Activated CD4-positive, alpha-beta memory T cell treated with anti-CD3 and anti-CD28 coated beads for 36 hours (primary cell): Measurements from ENCODE around the gene SLC16A12. TPM values are rescaled to one million over a fixed set of nuclear protein-coding genes. Genes with fewer than 3 reads are reported as not detected.

Experiments used
- CTCF ChIA-PET: fragments of 350-600 bp; sonication (Branson Sonifier 250); formaldehyde crosslinking; loops from one replicate; lab custom pipeline; 2021; ENCODE audit warnings: antibody characterized with exemption, inconsistent platforms; lab: Charles Lee
- POLR2A ChIA-PET: fragments of 350-600 bp; sonication (Branson Sonifier 250); formaldehyde crosslinking; loops from one replicate; lab custom pipeline; 2021; ENCODE audit warnings: antibody characterized with exemption; lab: Charles Lee
- DNase-seq: peaks from one replicate; pipeline ENCODE4 v3.0.0-alpha.2; 2020
- H3K27ac Mint-ChIP-seq: one replicate; pipeline ENCODE4 v1.8.0; 2021; ENCODE audit warnings: mixed read lengths
- H3K27me3 Mint-ChIP-seq: one replicate; pipeline ENCODE4 v1.8.0; 2021; ENCODE audit warnings: mixed read lengths
- H3K36me3 Mint-ChIP-seq: one replicate; pipeline ENCODE4 v1.8.0; 2021; ENCODE audit warnings: mixed read lengths
- H3K4me1 Mint-ChIP-seq: one replicate; pipeline ENCODE4 v1.8.0; 2021; ENCODE audit warnings: low read depth, mixed read lengths
- H3K4me3 Mint-ChIP-seq: one replicate; pipeline ENCODE4 v1.8.0; 2021; ENCODE audit warnings: mild to moderate bottlenecking, mixed read lengths
- H3K9me3 Mint-ChIP-seq: one replicate; pipeline ENCODE4 v1.8.0; 2021; ENCODE audit warnings: mixed read lengths
- intact Hi-C: fragments of 100-400 bp; cut with micrococcal nuclease; formaldehyde crosslinking; loops from one replicate; pipeline ENCODE4 v1.15.1; 2023
- total RNA-seq, 2 experiments: library from RNA; stranded (reverse); gene quantifications; one replicate each; pipeline ENCODE4 v1.2.3, GENCODE V29; 2021

The SLC16A12 gene
- total RNA-seq, 2 experiments from 2014 or later: not detected

GRCh38 chr10:89475591-89475998 is 59.8 kb downstream of the SLC16A12 start:
- intact Hi-C loops: no loop called here
- H3K4me1 Mint-ChIP-seq: no peaks in the 10 kb centered on the region
- no peak overlapping the region for H3K4me3 Mint-ChIP-seq
- H3K27me3 Mint-ChIP-seq: no peaks in the 10 kb centered on the region
- POLR2A ChIA-PET: no interaction called here
- no peaks in the 10 kb centered on the region for H3K9me3 Mint-ChIP-seq
- CTCF ChIA-PET: no interaction called here
- H3K36me3 Mint-ChIP-seq: no peaks in the 10 kb centered on the region
- no peak overlapping the region for H3K27ac Mint-ChIP-seq
- no peak for DNase-seq

- ChIA-PET POLR2A (no interaction called here), CTCF (no interaction called here)
- intact Hi-C loops: no loop called here
- Mint-ChIP-seq H3K27me3 (no peaks in the 10 kb centered on the region), H3K27ac (no peak overlapping the region), H3K4me1 (no peaks in the 10 kb centered on the region), H3K4me3 (no peak overlapping the region), H3K36me3 (no peaks in the 10 kb centered on the region), H3K9me3 (no peaks in the 10 kb centered on the region)
- no peak for DNase-seq
Observed at GRCh38 chr10:89475125-89475524, 60.3 kb downstream of the SLC16A12 start.

GRCh38 chr10:89474452-89474851 is 60.9 kb downstream of the SLC16A12 start:
- Mint-ChIP-seq H3K4me1 (no peaks in the 10 kb centered on the region), H3K27ac (no peak overlapping the region), H3K36me3 (no peaks in the 10 kb centered on the region), H3K4me3 (no peak overlapping the region), H3K27me3 (no peaks in the 10 kb centered on the region), H3K9me3 (no peaks in the 10 kb centered on the region)
- DNase-seq: no peak
- intact Hi-C loops: no loop called here
- ChIA-PET POLR2A (no interaction called here), CTCF (no interaction called here)

GRCh38 chr10:89471110-89471809 is 64.1 kb downstream of the SLC16A12 start:
- Mint-ChIP-seq H3K27me3 (peaks cover 1% of the 10 kb centered on the region), H3K4me1 (no peaks in the 10 kb centered on the region), H3K9me3 (no peaks in the 10 kb centered on the region), H3K36me3 (no peaks in the 10 kb centered on the region), H3K27ac (no peak overlapping the region), H3K4me3 (no peak overlapping the region)
- ChIA-PET CTCF (no interaction called here), POLR2A (no interaction called here)
- DNase-seq: no peak
- intact Hi-C loops: no loop called here

GRCh38 chr10:89470628-89471027 is 64.8 kb downstream of the SLC16A12 start:
- no peaks in the 10 kb centered on the region for H3K36me3 Mint-ChIP-seq
- H3K4me1 Mint-ChIP-seq: no peaks in the 10 kb centered on the region
- no peak overlapping the region for H3K4me3 Mint-ChIP-seq
- no peak overlapping the region for H3K27ac Mint-ChIP-seq
- ChIA-PET POLR2A (no interaction called here), CTCF (no interaction called here)
- intact Hi-C loops: no loop called here
- H3K27me3 Mint-ChIP-seq: peaks cover 2% of the 10 kb centered on the region
- H3K9me3 Mint-ChIP-seq: no peaks in the 10 kb centered on the region
- no peak for DNase-seq

GRCh38 chr10:89469517-89469916 is 65.9 kb downstream of the SLC16A12 start:
- intact Hi-C loops: no loop called here
- CTCF ChIA-PET: no interaction called here

GRCh38 chr10:89468191-89468965 is 67.0 kb downstream of the SLC16A12 start:
- Mint-ChIP-seq H3K4me1 (no peaks in the 10 kb centered on the region), H3K9me3 (no peaks in the 10 kb centered on the region), H3K27ac (no peak overlapping the region), H3K4me3 (no peak overlapping the region), H3K27me3 (peaks cover 2% of the 10 kb centered on the region), H3K36me3 (no peaks in the 10 kb centered on the region)
- POLR2A ChIA-PET: no interaction called here
- intact Hi-C loops: no loop called here
- CTCF ChIA-PET: no interaction called here
- no peak for DNase-seq

More at GRCh38 chr10:89469517-89469916, 65.9 kb downstream of the SLC16A12 start:
- no peak for DNase-seq
- Mint-ChIP-seq H3K27ac (no peak overlapping the region), H3K36me3 (no peaks in the 10 kb centered on the region), H3K9me3 (no peaks in the 10 kb centered on the region), H3K4me3 (no peak overlapping the region), H3K4me1 (no peaks in the 10 kb centered on the region), H3K27me3 (peaks cover 2% of the 10 kb centered on the region)
- POLR2A ChIA-PET: no interaction called here

GRCh38 chr10:89466599-89467035 is 68.8 kb downstream of the SLC16A12 start:
- CTCF ChIA-PET: no interaction called here
- H3K36me3 Mint-ChIP-seq: no peaks in the 10 kb centered on the region
- no peak overlapping the region for H3K4me3 Mint-ChIP-seq
- no peaks in the 10 kb centered on the region for H3K4me1 Mint-ChIP-seq
- intact Hi-C loops: no loop called here
- POLR2A ChIA-PET: no interaction called here
- H3K9me3 Mint-ChIP-seq: no peaks in the 10 kb centered on the region
- DNase-seq: no peak
- no peak overlapping the region for H3K27ac Mint-ChIP-seq
- H3K27me3 Mint-ChIP-seq: peaks cover 2% of the 10 kb centered on the region

GRCh38 chr10:89465196-89465595 is 70.2 kb downstream of the SLC16A12 start:
- Mint-ChIP-seq H3K27ac (no peak overlapping the region), H3K27me3 (peaks cover 2% of the 10 kb centered on the region), H3K9me3 (no peaks in the 10 kb centered on the region), H3K4me1 (no peaks in the 10 kb centered on the region), H3K36me3 (no peaks in the 10 kb centered on the region), H3K4me3 (no peak overlapping the region)
- intact Hi-C loops: no loop called here
- POLR2A ChIA-PET: no interaction called here
- no peak for DNase-seq
- CTCF ChIA-PET: no interaction called here

- Mint-ChIP-seq H3K4me1 (no peaks in the 10 kb centered on the region), H3K36me3 (no peaks in the 10 kb centered on the region), H3K9me3 (no peaks in the 10 kb centered on the region), H3K27me3 (peaks cover 4% of the 10 kb centered on the region), H3K27ac (no peak overlapping the region), H3K4me3 (no peak overlapping the region)
- intact Hi-C loops: no loop called here
- CTCF ChIA-PET: no interaction called here
- POLR2A ChIA-PET: no interaction called here
- no peak for DNase-seq
Observed at GRCh38 chr10:89463846-89464537, 71.4 kb downstream of the SLC16A12 start.

- ChIA-PET CTCF (no interaction called here), POLR2A (no interaction called here)
- Mint-ChIP-seq H3K4me3 (no peak overlapping the region), H3K36me3 (no peaks in the 10 kb centered on the region), H3K27me3 (peaks cover 2% of the 10 kb centered on the region), H3K9me3 (no peaks in the 10 kb centered on the region), H3K27ac (no peak overlapping the region), H3K4me1 (no peaks in the 10 kb centered on the region)
- intact Hi-C loops: no loop called here
- DNase-seq: no peak
Observed at GRCh38 chr10:89458784-89459183, 76.6 kb downstream of the SLC16A12 start.

- CTCF ChIA-PET: no interaction called here
- Mint-ChIP-seq H3K27ac (no peak overlapping the region), H3K4me3 (no peak overlapping the region), H3K36me3 (no peaks in the 10 kb centered on the region), H3K4me1 (no peaks in the 10 kb centered on the region), H3K27me3 (peaks cover 2% of the 10 kb centered on the region), H3K9me3 (no peaks in the 10 kb centered on the region)
- POLR2A ChIA-PET: no interaction called here
- no peak for DNase-seq
- intact Hi-C loops: no loop called here
Observed at GRCh38 chr10:89458291-89458690, 77.1 kb downstream of the SLC16A12 start.
